Sigmoid colon (tissue), 7 donors: ENCODE data around the gene TCTN1. TPM values are rescaled to one million over a fixed set of nuclear protein-coding genes. Genes with fewer than 3 reads are reported as not detected.

Experiments
- DNase-seq: peaks from one replicate; pipeline ENCODE4 v3.0.0-alpha.2; 2019
- H3K27ac ChIP-seq, 4 donors: fragments of 200-600 bp; sonication (generic); one replicate each; pipeline ENCODE4 v1.5.1; 2016 to 2019; ENCODE audit warnings: mild to moderate bottlenecking in 1 of 4
- H3K27me3 ChIP-seq, 3 donors: fragments of 200-600 bp; sonication (generic); one replicate each; pipeline ENCODE4 v1.5.1; 2019; ENCODE audit warnings: mild to moderate bottlenecking in 1 of 3
- H3K36me3 ChIP-seq, 4 donors: fragments of 200-600 bp; sonication (generic); one replicate each; pipeline ENCODE4 v1.5.1; 2016 to 2019
- H3K4me1 ChIP-seq, 4 donors: fragments of 200-600 bp; sonication (generic); one replicate each; pipeline ENCODE4 v1.5.1; 2017 to 2019
- H3K4me3 ChIP-seq, 4 donors: fragments of 200-600 bp; sonication (generic); one replicate each; pipeline ENCODE4 v1.5.1; 2017 to 2019; ENCODE audit warnings: mild to moderate bottlenecking in 2 of 4, moderate library complexity in 1 of 4
- H3K9me3 ChIP-seq, 4 donors: fragments of 200-600 bp in 3 of 4; sonication (generic) in 3 of 4; one replicate each; pipeline versions ENCODE4 v1.5.1 to v1.6.1; 2013 to 2019
- EP300 ChIP-seq, 4 donors: sonication (generic); formaldehyde crosslinking; IDR thresholded peaks; one replicate each; pipeline ENCODE4 v1.6.1; 2017; ENCODE audit warnings: antibody characterized with exemption in 4 of 4
- POLR2A ChIP-seq, 2 donors: fragments of 450-650 bp; IDR thresholded peaks; one replicate each; pipeline ENCODE4 v1.6.1; 2016; ENCODE audit warnings: antibody characterized with exemption in 2 of 2, mild to moderate bottlenecking in 2 of 2, moderate library complexity in 2 of 2
- POLR2AphosphoS5 ChIP-seq, 4 donors: sonication (generic); formaldehyde crosslinking; IDR thresholded peaks; one replicate each; pipeline ENCODE4 v1.6.1; 2017; ENCODE audit warnings: antibody characterized with exemption in 4 of 4
- WGBS, 2 donors: extraction: QIAGEN DNeasy Blood & Tissue Kit; methylation state at CpG; one replicate each; pipeline ENCODE4 v1.1.7; 2013; 5-methylcytosine and 5-hydroxymethylcytosine counted together
- intact Hi-C: fragments of 100-400 bp; cut with DNase I; formaldehyde crosslinking; loops from one replicate; pipeline ENCODE4 v1.15.1; 2023
- polyA plus RNA-seq, 3 donors: library from polyadenylated mRNA; stranded (reverse); fragments of 200-250 nt; gene quantifications; one replicate each; pipeline ENCODE4 v1.2.3, GENCODE V29; 2013
- total RNA-seq, 4 donors: library from RNA; depleted of rRNA; stranded (reverse); fragments of >200 nt; gene quantifications; one replicate each; pipeline ENCODE4 v1.1.0, GENCODE V29; 2016
- TF ChIP-seq, protein P1 (sequence below), 4 experiments: fragments of 450-650 bp in 3 of 4; fragments of 200-600 bp in 1 of 4; IDR thresholded peaks; one replicate each; pipeline ENCODE4 v1.5.1; 2016 to 2019; ENCODE audit warnings: antibody characterized with exemption in 4 of 4, mild to moderate bottlenecking in 3 of 4, moderate library complexity in 2 of 4
- donor health status: healthy with polysubstance abuse.
- donor health status: Bipolar disorder and iron deficiency.
- donor health status: healthy.

TCTN1 gene
- total RNA-seq: 10 to 100 TPM; 34.6 to 38.6 (median 35.6) TPM
- 1 to 10 TPM in 2 of 3 donors, under 1 TPM in 1; 0.92 to 8.7 (median 6.6) TPM for polyA plus RNA-seq

DNA sequence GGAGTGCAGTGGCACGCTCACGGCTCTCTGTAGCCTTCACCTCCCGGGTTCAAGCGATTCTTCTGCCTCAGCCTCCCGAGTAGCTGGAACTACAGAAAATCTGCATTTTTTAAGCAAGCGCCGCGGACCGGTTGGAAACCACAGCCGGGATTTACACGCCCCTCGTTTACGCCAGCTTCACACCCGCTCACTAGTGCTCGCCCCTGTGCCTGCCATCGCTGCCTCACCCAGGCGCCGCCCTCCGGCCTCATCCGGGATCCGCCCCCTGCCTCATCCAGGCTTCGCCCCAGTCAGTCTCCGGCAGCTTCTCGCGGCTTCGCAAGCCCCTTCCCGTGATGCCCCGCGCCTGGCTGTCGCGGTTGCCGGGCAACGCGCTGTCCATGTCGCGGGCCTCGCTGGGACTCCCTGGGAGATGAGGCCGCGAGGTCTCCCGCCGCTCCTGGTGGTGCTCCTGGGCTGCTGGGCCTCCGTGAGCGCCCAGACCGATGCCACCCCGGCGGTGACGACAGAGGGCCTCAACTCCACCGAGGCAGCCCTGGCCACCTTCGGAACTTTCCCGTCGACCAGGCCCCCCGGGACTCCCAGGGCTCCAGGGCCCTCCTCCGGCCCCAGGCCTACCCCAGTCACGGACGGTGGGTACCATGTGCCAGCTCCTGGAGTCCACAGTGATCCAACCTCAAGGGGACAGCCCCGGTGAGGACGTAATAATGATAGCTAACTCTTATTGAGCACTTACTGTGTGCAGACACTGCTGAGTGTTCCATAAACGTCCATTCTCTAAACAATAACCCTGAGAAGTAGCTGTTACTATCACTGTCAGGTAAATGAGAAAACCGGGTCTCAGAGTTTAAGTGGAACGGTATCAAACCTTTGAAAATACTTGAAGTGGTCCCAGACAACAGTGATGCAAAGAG, at the start of gene TCTN1:
Gene TCTN1 (plus strand): TSS at position 359 of the 914 bp plus-strand sequence. CDS start 54 bp downstream, at position 413.
- TF ChIP-seq POLR2AphosphoS5 (IDR thresholded peaks at IDR 0.05): peak in 3 of 4 donors; percentile 63 to 92 (median 73)
- TF ChIP-seq EP300 (IDR thresholded peaks at IDR 0.05): peak in 1 of 4 donors; percentile 85
- TF ChIP-seq POLR2A (IDR thresholded peaks at IDR 0.05): peak in 1 of 2 donors; percentile 9
- TF ChIP-seq, protein P1, sequence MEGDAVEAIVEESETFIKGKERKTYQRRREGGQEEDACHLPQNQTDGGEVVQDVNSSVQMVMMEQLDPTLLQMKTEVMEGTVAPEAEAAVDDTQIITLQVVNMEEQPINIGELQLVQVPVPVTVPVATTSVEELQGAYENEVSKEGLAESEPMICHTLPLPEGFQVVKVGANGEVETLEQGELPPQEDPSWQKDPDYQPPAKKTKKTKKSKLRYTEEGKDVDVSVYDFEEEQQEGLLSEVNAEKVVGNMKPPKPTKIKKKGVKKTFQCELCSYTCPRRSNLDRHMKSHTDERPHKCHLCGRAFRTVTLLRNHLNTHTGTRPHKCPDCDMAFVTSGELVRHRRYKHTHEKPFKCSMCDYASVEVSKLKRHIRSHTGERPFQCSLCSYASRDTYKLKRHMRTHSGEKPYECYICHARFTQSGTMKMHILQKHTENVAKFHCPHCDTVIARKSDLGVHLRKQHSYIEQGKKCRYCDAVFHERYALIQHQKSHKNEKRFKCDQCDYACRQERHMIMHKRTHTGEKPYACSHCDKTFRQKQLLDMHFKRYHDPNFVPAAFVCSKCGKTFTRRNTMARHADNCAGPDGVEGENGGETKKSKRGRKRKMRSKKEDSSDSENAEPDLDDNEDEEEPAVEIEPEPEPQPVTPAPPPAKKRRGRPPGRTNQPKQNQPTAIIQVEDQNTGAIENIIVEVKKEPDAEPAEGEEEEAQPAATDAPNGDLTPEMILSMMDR (IDR thresholded peaks at IDR 0.05): no peak
- DNase-seq: peak; percentile 98
- H3K4me1 ChIP-seq: peaks cover 0 to 10% (median 6%) of the 10 kb centered on the region in 4 donors
- 2 to 4% methylated on average over 60 of the region's 60 CpGs for WGBS, 2 donors
- peaks cover 0 to 11% (median 0%) of the 10 kb centered on the region in 4 donors for H3K36me3 ChIP-seq
- no peaks in the 10 kb centered on the region for H3K9me3 ChIP-seq
- H3K4me3 ChIP-seq: peak within 1 kb of the TSS; percentile 61 to 78 (median 68)
- intact Hi-C loops: loop anchor here (5.0 to 10.0 kb wide), 2 partner anchors 211 to 273 kb away; no protein-coding TSS in a partner anchor
- H3K27me3 ChIP-seq: no peaks in the 10 kb centered on the region
- peak within 1 kb of the TSS; percentile 70 to 79 (median 75) for H3K27ac ChIP-seq

DNA sequence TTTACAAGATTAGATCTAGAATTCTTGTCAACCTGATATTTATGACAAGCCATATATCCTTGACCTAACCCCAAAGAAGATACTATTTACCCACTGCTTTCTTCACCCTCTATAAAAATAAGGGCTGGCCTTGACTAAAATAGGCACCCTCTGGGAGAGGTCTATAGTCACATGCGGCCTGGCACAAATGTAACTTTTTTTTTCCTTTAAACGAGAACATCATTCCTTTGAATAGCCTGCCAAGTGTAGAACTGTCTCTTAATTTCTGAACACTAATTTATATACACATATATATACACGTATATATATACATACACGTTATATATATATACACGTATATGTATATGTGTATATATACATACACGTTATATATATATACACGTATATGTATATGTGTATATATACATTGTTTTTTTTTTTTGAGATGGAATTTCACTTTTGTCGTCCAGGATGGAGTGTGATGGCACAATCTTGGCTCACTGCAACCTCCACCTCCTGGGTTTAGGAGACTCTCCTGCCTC, 49.4 kb upstream of the TCTN1 start:
- intact Hi-C loops: no loop called here
- Histone ChIP-seq H3K4me1 (peaks cover 0 to 67% (median 58%) of the 10 kb centered on the region in 4 donors), H3K27ac (peak overlapping the region; percentile 64 to 79 (median 72)), H3K27me3 (no peaks in the 10 kb centered on the region), H3K9me3 (no peaks in the 10 kb centered on the region), H3K4me3 (no peak overlapping the region), H3K36me3 (no peaks in the 10 kb centered on the region)
- WGBS, 2 donors: 40 to 68% methylated on average over 8 of the region's 8 CpGs
- TF ChIP-seq POLR2AphosphoS5 (IDR thresholded peaks at IDR 0.05) (no peak), EP300 (IDR thresholded peaks at IDR 0.05) (no peak), POLR2A (IDR thresholded peaks at IDR 0.05) (no peak)
- TF ChIP-seq, protein P1 (IDR thresholded peaks at IDR 0.05): no peak
- no peak for DNase-seq

DNA sequence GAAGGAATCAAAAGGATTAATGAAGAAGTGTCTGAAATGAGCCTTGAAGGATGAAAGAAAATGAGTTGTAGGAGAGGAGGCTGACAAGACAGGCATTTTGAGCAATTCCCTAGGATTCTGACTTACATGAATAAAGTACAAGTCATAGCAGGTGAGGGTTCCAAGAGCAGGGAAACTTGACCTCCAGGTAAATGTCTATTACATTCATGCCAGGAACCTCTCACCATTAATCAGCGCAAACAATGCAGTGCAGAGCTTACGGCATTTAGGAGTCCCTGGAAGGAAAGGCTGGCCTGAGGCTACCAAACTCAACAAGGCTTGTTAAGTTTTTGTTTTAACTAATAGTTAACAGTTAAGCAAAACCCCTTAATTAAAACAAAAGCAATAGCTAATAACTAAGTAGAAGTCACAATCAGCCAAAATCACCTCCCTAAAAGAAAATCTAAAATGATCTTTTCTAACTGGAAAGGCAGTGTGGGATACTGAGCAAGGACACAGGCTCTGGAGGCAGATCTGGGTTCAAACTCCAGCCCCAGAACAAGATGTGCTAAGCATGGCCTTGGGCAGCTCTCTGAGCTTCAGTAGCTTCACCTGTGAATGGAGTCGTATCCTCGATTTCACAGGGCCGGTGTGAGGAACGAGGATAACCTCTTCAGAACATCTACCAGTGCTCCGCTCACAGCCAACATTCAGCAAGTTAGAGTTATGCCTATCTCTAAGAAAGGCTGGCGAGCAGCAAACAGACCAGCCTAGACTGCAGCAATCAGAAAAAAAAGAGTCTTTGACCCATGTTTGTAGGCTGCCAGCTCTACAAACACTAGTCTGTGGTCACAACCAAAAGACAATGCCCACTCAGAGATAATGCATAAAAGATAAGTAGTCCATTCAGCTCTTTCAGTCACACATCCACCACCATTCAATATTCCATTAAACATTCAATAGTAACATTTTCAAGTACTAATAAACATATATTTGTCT, 47.7 kb upstream of the TCTN1 start:
- DNase-seq: no peak
- peak overlapping the region; percentile 64 to 79 (median 72) for H3K27ac ChIP-seq
- no peak overlapping the region for H3K4me3 ChIP-seq
- 86 to 91% methylated on average over 8 of the region's 8 CpGs for WGBS, 2 donors
- no peaks in the 10 kb centered on the region for H3K36me3 ChIP-seq
- intact Hi-C loops: no loop called here
- TF ChIP-seq EP300 (IDR thresholded peaks at IDR 0.05): no peak
- TF ChIP-seq, protein P1 (IDR thresholded peaks at IDR 0.05): no peak
- no peak for TF ChIP-seq POLR2AphosphoS5 (IDR thresholded peaks at IDR 0.05)
- no peak for TF ChIP-seq POLR2A (IDR thresholded peaks at IDR 0.05)
- peaks cover 0 to 2% (median 0%) of the 10 kb centered on the region in 4 donors for H3K9me3 ChIP-seq
- H3K4me1 ChIP-seq: peaks cover 0 to 57% (median 47%) of the 10 kb centered on the region in 4 donors
- no peaks in the 10 kb centered on the region for H3K27me3 ChIP-seq

DNA sequence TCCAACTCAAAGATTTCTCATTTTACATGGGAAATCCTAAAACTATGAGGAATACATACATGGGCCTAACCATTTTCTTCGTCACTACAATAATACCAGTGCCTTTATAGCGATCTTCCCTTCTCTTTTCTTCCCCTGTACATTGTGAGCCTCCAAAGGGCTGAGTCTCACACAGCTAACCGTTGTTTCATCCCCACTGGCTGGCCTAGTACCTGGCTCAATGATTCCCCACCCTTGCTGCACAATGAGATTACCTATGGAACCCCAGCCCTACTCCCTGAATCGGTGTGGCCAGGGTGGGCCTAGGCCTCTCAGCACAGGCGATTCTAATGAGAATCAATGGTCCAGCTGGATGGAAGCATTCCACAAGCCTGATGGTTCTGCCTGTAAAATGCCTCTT, 46.9 kb upstream of the TCTN1 start:
- Histone ChIP-seq H3K4me3 (no peak overlapping the region), H3K27me3 (no peaks in the 10 kb centered on the region), H3K36me3 (no peaks in the 10 kb centered on the region), H3K9me3 (peaks cover 0 to 4% (median 1%) of the 10 kb centered on the region in 4 donors), H3K4me1 (peaks cover 0 to 48% (median 41%) of the 10 kb centered on the region in 4 donors), H3K27ac (peak overlapping the region in 1 of 4 donors; percentile 79)
- intact Hi-C loops: no loop called here
- no peak for DNase-seq
- TF ChIP-seq, protein P1 (IDR thresholded peaks at IDR 0.05): no peak
- no peak for TF ChIP-seq POLR2AphosphoS5 (IDR thresholded peaks at IDR 0.05)
- no peak for TF ChIP-seq EP300 (IDR thresholded peaks at IDR 0.05)
- 95 to 96% methylated on average over 5 of the region's 5 CpGs for WGBS, 2 donors
